Body of pancreas (tissue), 4 donors: Measurements from ENCODE around the gene CEP104. TPM values are rescaled to one million over a fixed set of nuclear protein-coding genes. Genes with fewer than 3 reads are reported as not detected.

Source experiments
- ATAC-seq: fragments of 150-250 bp; one replicate; pipeline ENCODE4 v1.9.1; 2016
- DNase-seq, 4 donors: peaks; one replicate each; pipeline ENCODE4 v3.0.0-alpha.2; 2019
- H3K27ac ChIP-seq, 4 donors: fragments of 200-600 bp; sonication (generic); 1 replicate in 3 of 4; 2 replicates in 1 of 4; pipeline versions ENCODE4 v1.5.1 to v1.6.1; 2016 to 2019; ENCODE audit warnings: mild to moderate bottlenecking in 1 of 4, mixed read lengths in 1 of 4, moderate library complexity in 1 of 4
- H3K27me3 ChIP-seq, 2 donors: fragments of 200-600 bp; sonication (generic); one replicate each; pipeline ENCODE4 v1.6.0; 2016; ENCODE audit warnings: mild to moderate bottlenecking in 1 of 2
- H3K36me3 ChIP-seq, 2 donors: fragments of 200-600 bp; sonication (generic); replicated peaks in 1 of 2; 2 replicates each; pipeline ENCODE4 v1.5.1; 2016; ENCODE audit warnings: low read depth in 2 of 2; ENCODE audit not compliant: insufficient read depth in 1 of 2
- H3K4me1 ChIP-seq: fragments of 200-600 bp; sonication (generic); one replicate; pipeline ENCODE4 v1.6.0; 2016
- H3K4me3 ChIP-seq, 2 donors: fragments of 200-600 bp; sonication (generic); 1 replicate in 1 of 2; 2 replicates in 1 of 2; pipeline ENCODE4 v1.5.1; 2016 to 2019
- H3K9me3 ChIP-seq, 3 donors: fragments of 200-600 bp; sonication (generic); 1 replicate in 2 of 3; 2 replicates in 1 of 3; pipeline ENCODE4 v1.5.1; 2016
- CTCF ChIP-seq, 7 experiments: fragments of 450-650 bp in 4 of 7; fragments of 200-600 bp in 3 of 7; sonication (generic) in 3 of 7; IDR thresholded peaks; one replicate each; pipeline ENCODE4 v1.5.1; 2016 to 2019; ENCODE audit warnings: antibody characterized with exemption in 7 of 7
- POLR2A ChIP-seq, 3 donors: fragments of 450-650 bp; IDR thresholded peaks; one replicate each; pipeline ENCODE4 v1.6.1; 2016; ENCODE audit warnings: antibody characterized with exemption in 3 of 3, mild to moderate bottlenecking in 2 of 3
- WGBS, 2 donors: methylation state at CpG; one replicate each; pipeline ENCODE4 v1.1.5; 2017; 5-methylcytosine and 5-hydroxymethylcytosine counted together
- intact Hi-C: fragments of 100-400 bp; cut with DNase I; formaldehyde crosslinking; loops from one replicate; pipeline ENCODE4 v1.15.1; 2023
- total RNA-seq, 2 donors: library from RNA; depleted of rRNA; stranded (reverse); fragments of >200 nt; gene quantifications; one replicate each; pipeline ENCODE4 v1.1.0, GENCODE V29; 2016

Gene CEP104
- total RNA-seq, 2 donors from 2014 or later = 17.9 to 22.1 TPM

- no peak for ATAC-seq
- no peaks in the 10 kb centered on the region for H3K27me3 ChIP-seq
- intact Hi-C loops = no loop called here
- H3K36me3 ChIP-seq = peaks cover 0 to 17% of the 10 kb centered on the region in 2 donors
- TF ChIP-seq CTCF (IDR thresholded peaks at IDR 0.05) (no peak), POLR2A (IDR thresholded peaks at IDR 0.05) (no peak)
- no peak overlapping the region for H3K27ac ChIP-seq
- no peak for DNase-seq
- H3K4me3 ChIP-seq = no peak overlapping the region
- WGBS, 2 donors = 92 to 95% methylated on average over 6 of the region's 6 CpGs
- no peaks in the 10 kb centered on the region for H3K9me3 ChIP-seq
- H3K4me1 ChIP-seq = peaks cover 16% of the 10 kb centered on the region
Measured at GRCh38 chr1:3851292-3851691, 5.7 kb downstream of the CEP104 start.

GRCh38 chr1:3850857-3851256 lies 6.2 kb downstream of the CEP104 start:
- 81 to 84% methylated on average over 11 to 12 of the region's 12 CpGs for WGBS, 2 donors
- Histone ChIP-seq H3K27me3 (no peaks in the 10 kb centered on the region), H3K36me3 (peaks cover 0 to 17% of the 10 kb centered on the region in 2 donors), H3K4me1 (peaks cover 13% of the 10 kb centered on the region), H3K9me3 (no peaks in the 10 kb centered on the region), H3K4me3 (no peak overlapping the region), H3K27ac (no peak overlapping the region)
- intact Hi-C loops = no loop called here
- ATAC-seq (no peak), DNase-seq (no peak)
- no peak for TF ChIP-seq CTCF (IDR thresholded peaks at IDR 0.05)
- TF ChIP-seq POLR2A (IDR thresholded peaks at IDR 0.05) = no peak

- WGBS, 2 donors = 78 to 85% methylated on average over 6 of the region's 6 CpGs
- Histone ChIP-seq H3K4me1 (no peaks in the 10 kb centered on the region), H3K9me3 (no peaks in the 10 kb centered on the region), H3K4me3 (no peak overlapping the region), H3K36me3 (peaks cover 0 to 25% of the 10 kb centered on the region in 2 donors), H3K27me3 (no peaks in the 10 kb centered on the region), H3K27ac (no peak overlapping the region)
- DNase-seq (no peak), ATAC-seq (no peak)
- no peak for TF ChIP-seq POLR2A (IDR thresholded peaks at IDR 0.05)
- TF ChIP-seq CTCF (IDR thresholded peaks at IDR 0.05) = no peak
- intact Hi-C loops = no loop called here
Measured at GRCh38 chr1:3847081-3847480, 9.9 kb downstream of the CEP104 start.

GRCh38 chr1:3846541-3846940 lies 10.5 kb downstream of the CEP104 start:
- Histone ChIP-seq H3K27me3 (no peaks in the 10 kb centered on the region), H3K4me1 (no peaks in the 10 kb centered on the region), H3K9me3 (no peaks in the 10 kb centered on the region), H3K36me3 (peaks cover 0 to 27% of the 10 kb centered on the region in 2 donors), H3K27ac (no peak overlapping the region), H3K4me3 (no peak overlapping the region)
- intact Hi-C loops = no loop called here
- no peak for ATAC-seq
- 93 to 96% methylated on average over 3 of the region's 3 CpGs for WGBS, 2 donors
- DNase-seq = no peak
- TF ChIP-seq POLR2A (IDR thresholded peaks at IDR 0.05) (no peak), CTCF (IDR thresholded peaks at IDR 0.05) (no peak)

- no peak for TF ChIP-seq POLR2A (IDR thresholded peaks at IDR 0.05)
- TF ChIP-seq CTCF (IDR thresholded peaks at IDR 0.05) = no peak
- Histone ChIP-seq H3K36me3 (peaks cover under 1 to 39% of the 10 kb centered on the region in 2 donors), H3K4me1 (no peaks in the 10 kb centered on the region), H3K9me3 (peaks cover 0 to 3% (median 0%) of the 10 kb centered on the region in 3 donors), H3K4me3 (no peak overlapping the region), H3K27ac (no peak overlapping the region), H3K27me3 (no peaks in the 10 kb centered on the region)
- WGBS, 2 donors = 91 to 97% methylated on average over 9 of the region's 9 CpGs
- ATAC-seq = no peak
- DNase-seq = no peak
- intact Hi-C loops = no loop called here
Measured at GRCh38 chr1:3842912-3843311, 14.1 kb downstream of the CEP104 start.
